ENCODE data around the gene CEP192.

The CEP192 gene

DNA sequence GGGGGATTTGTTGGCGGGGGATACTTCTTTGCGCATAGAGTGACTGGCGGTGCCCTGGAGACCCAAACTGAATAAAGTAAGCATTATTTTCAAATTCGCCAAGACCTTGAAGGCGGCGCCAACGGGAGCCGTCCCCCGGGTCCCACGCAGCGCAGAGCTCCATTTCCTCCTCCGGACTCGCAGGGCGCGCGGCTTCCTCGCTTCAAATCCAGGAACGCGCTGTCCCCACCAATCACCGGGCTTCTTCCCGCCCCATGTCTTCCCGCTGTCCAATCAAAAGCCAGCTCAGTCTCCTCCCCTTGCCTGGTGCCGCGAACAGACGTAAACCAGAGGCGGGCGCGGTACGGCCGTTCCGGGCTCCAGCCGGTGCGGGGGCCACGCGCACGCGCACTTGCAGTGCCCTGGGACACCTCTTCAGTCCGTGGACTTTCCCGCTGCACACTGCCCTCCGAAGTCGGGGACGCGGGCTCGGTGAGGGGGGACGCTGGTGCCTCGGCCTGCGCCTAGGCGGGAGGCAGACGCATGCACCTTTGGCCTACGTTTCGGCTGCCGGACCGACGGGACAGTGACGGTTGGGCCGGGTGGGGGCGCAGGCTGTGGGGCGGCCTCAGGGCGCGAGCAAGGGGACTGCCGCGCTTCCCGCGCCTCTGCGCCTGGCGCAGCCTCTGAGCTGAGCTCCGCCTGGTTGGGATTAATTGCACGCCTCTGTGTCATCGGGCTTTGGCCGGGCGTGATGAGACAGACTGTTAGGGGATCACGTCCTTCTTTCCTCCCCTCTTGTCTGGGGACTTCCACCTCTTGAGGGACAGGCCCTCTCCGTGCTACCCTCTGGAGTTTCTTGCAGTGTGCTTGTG, at the start of gene CEP192:
CEP192 (plus strand) TSS at position 396 of the 854 bp plus-strand sequence. CDS start 8,063 bp downstream, outside the sequence.
- Histone ChIP-seq H3K4me3 (ENCODE audit: low read length) (peak within 1 kb of the TSS; percentile 91), H2AFZ (ENCODE audit: low read depth, low read length) (peak within 1 kb of the TSS; percentile 71; the same call in 1 of the 2 replicates), H3K27ac (ENCODE audit: low read length) (peak within 1 kb of the TSS; percentile 87), H3K36me3 (replicated peaks; ENCODE audit: low read depth, low read length) (peaks cover 22% of the 10 kb centered on the region), H3K4me2 (ENCODE audit: low read length) (peak within 1 kb of the TSS; percentile 99), H3K4me1 (ENCODE audit: low read length) (peaks cover 29% of the 10 kb centered on the region), H3K9me3 (ENCODE audit: insufficient read depth, low read length) (no peaks in the 10 kb centered on the region), H3K79me2 (ENCODE audit: low read length) (peaks cover 58% of the 10 kb centered on the region), H4K20me1 (ENCODE audit: insufficient read depth, low read length) (peaks cover 34% of the 10 kb centered on the region), H3K9ac (ENCODE audit: low read length) (peak within 1 kb of the TSS; percentile 96), H3K27me3 (ENCODE audit: low read depth, low read length) (no peaks in the 10 kb centered on the region)
- TF ChIP-seq EZH2phosphoT487 (IDR thresholded peaks at IDR 0.05; ENCODE audit: low read depth): no peak
- TF ChIP-seq, protein P1, sequence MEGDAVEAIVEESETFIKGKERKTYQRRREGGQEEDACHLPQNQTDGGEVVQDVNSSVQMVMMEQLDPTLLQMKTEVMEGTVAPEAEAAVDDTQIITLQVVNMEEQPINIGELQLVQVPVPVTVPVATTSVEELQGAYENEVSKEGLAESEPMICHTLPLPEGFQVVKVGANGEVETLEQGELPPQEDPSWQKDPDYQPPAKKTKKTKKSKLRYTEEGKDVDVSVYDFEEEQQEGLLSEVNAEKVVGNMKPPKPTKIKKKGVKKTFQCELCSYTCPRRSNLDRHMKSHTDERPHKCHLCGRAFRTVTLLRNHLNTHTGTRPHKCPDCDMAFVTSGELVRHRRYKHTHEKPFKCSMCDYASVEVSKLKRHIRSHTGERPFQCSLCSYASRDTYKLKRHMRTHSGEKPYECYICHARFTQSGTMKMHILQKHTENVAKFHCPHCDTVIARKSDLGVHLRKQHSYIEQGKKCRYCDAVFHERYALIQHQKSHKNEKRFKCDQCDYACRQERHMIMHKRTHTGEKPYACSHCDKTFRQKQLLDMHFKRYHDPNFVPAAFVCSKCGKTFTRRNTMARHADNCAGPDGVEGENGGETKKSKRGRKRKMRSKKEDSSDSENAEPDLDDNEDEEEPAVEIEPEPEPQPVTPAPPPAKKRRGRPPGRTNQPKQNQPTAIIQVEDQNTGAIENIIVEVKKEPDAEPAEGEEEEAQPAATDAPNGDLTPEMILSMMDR (IDR thresholded peaks at IDR 0.05; ENCODE audit: low read depth, low read length): peak; percentile 33; the same call in 1 of the 2 replicates

DNA sequence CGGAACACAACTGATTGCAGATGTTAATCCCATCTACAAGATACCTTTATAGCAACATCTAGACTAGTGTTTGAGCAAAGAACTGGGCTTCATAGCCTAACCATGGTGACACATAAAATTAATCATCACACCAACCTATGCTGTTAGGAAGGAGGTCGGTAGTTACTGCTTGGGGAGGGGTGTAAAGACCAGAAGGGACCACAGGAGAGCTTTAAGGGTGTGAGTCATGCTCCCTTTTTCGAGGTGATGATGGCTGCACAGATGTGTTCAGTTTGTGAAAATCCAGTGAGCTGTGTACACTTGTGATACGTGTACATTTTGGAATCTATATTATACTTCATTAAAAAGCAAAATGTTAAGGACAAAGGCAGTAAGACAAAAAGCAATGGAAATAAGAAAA, 47.9 kb upstream of the CEP192 start:
- Histone ChIP-seq H3K36me3 (replicated peaks; ENCODE audit: low read depth, low read length) (no peaks in the 10 kb centered on the region), H3K4me3 (ENCODE audit: low read length) (no peak overlapping the region), H3K27ac (ENCODE audit: low read length) (no peak overlapping the region), H4K20me1 (ENCODE audit: insufficient read depth, low read length) (no peaks in the 10 kb centered on the region), H3K4me1 (ENCODE audit: low read length) (0 out of 2 replicates have a peak, but pooled peaks cover 3% of the 10 kb centered on the region), H2AFZ (ENCODE audit: low read depth, low read length) (no peak overlapping the region), H3K27me3 (ENCODE audit: low read depth, low read length) (no peaks in the 10 kb centered on the region), H3K4me2 (ENCODE audit: low read length) (no peak overlapping the region), H3K9ac (ENCODE audit: low read length) (no peak overlapping the region), H3K79me2 (ENCODE audit: low read length) (peaks cover 13% of the 10 kb centered on the region), H3K9me3 (ENCODE audit: insufficient read depth, low read length) (no peaks in the 10 kb centered on the region)
- TF ChIP-seq, protein P1 (IDR thresholded peaks at IDR 0.05; ENCODE audit: low read depth, low read length): no peak
- no peak for TF ChIP-seq EZH2phosphoT487 (IDR thresholded peaks at IDR 0.05; ENCODE audit: low read depth)

DNA sequence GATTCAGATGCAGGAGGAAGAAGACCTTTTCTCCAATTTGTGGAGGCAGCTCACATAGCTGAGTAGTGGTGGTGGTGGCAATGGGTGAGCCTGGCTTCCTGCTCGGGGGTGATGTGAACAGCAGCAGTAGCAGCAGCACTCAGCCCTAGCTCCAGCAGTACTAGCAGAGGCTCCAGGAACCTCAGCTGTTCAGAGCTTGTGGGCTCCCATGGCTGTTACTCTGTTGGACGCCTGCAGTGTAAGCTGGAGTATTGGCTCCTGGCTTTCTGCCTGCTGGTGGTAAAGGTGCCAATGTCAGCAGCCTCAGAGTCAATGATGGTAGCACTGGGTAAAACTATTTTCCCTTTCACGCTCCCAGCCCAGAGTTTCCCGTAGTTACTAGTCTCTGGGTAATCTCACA, 46.5 kb upstream of the CEP192 start:
- Histone ChIP-seq H4K20me1 (ENCODE audit: insufficient read depth, low read length) (no peaks in the 10 kb centered on the region), H3K27ac (ENCODE audit: low read length) (no peak overlapping the region), H3K27me3 (ENCODE audit: low read depth, low read length) (no peaks in the 10 kb centered on the region), H3K79me2 (ENCODE audit: low read length) (peaks cover 26% of the 10 kb centered on the region), H2AFZ (ENCODE audit: low read depth, low read length) (no peak overlapping the region), H3K9ac (ENCODE audit: low read length) (no peak overlapping the region), H3K4me3 (ENCODE audit: low read length) (no peak overlapping the region), H3K4me1 (ENCODE audit: low read length) (peaks cover 8% of the 10 kb centered on the region; the same call in 1 of the 2 replicates), H3K4me2 (ENCODE audit: low read length) (no peak overlapping the region), H3K36me3 (replicated peaks; ENCODE audit: low read depth, low read length) (peaks cover 6% of the 10 kb centered on the region), H3K9me3 (ENCODE audit: insufficient read depth, low read length) (no peaks in the 10 kb centered on the region)
- no peak for TF ChIP-seq EZH2phosphoT487 (IDR thresholded peaks at IDR 0.05; ENCODE audit: low read depth)
- TF ChIP-seq, protein P1 (IDR thresholded peaks at IDR 0.05; ENCODE audit: low read depth, low read length): no peak

- peak overlapping the region; percentile 62 for H3K27ac ChIP-seq (ENCODE audit: low read length)
- H3K79me2 ChIP-seq (ENCODE audit: low read length): peaks cover 46% of the 10 kb centered on the region
- peak overlapping the region; percentile 89 for H3K4me2 ChIP-seq (ENCODE audit: low read length)
- no peaks in the 10 kb centered on the region for H3K27me3 ChIP-seq (ENCODE audit: low read depth, low read length)
- H2AFZ ChIP-seq (ENCODE audit: low read depth, low read length): peak overlapping the region; percentile 93
- TF ChIP-seq, protein P1 (IDR thresholded peaks at IDR 0.05; ENCODE audit: low read depth, low read length): peak; percentile 8; the same call in 1 of the 2 replicates
- no peak for TF ChIP-seq EZH2phosphoT487 (IDR thresholded peaks at IDR 0.05; ENCODE audit: low read depth)
- H3K9ac ChIP-seq (ENCODE audit: low read length): peak overlapping the region; percentile 79
- no peaks in the 10 kb centered on the region for H3K9me3 ChIP-seq (ENCODE audit: insufficient read depth, low read length)
- peaks cover 18% of the 10 kb centered on the region for H3K36me3 ChIP-seq (replicated peaks; ENCODE audit: low read depth, low read length)
- H3K4me3 ChIP-seq (ENCODE audit: low read length): peak overlapping the region; percentile 97
- H4K20me1 ChIP-seq (ENCODE audit: insufficient read depth, low read length): no peaks in the 10 kb centered on the region
- H3K4me1 ChIP-seq (ENCODE audit: low read length): peaks cover 8% of the 10 kb centered on the region; the same call in 1 of the 2 replicates
These were observed 44.4 kb upstream of the CEP192 start for GRCh38 chr18:12946549-12947284.
